Amniotic stem cell (primary cell): Measurements from ENCODE around the gene DAB2IP.
"Not testable (repeated sequence)": the region's sequence is repeated elsewhere in the genome, so short reads cannot be mapped to it uniquely, and the experiment has no call there.

Experiments
- DNase-seq: peaks from one replicate; lab custom pipeline; 2025; lab: John Stamatoyannopoulos, UW

Gene DAB2IP

GRCh38 chr9:121727295-121728020, 76.0 kb downstream of the DAB2IP start:
- no peak for DNase-seq

- no peak for DNase-seq
These were observed 77.5 kb downstream of the DAB2IP start for GRCh38 chr9:121728916-121729315.

GRCh38 chr9:121729769-121730562, 78.5 kb downstream of the DAB2IP start:
- no peak for DNase-seq

GRCh38 chr9:121731090-121731489, 79.7 kb downstream of the DAB2IP start:
- no peak for DNase-seq

- DNase-seq = no peak
These were observed 80.5 kb downstream of the DAB2IP start for GRCh38 chr9:121731919-121732318.

GRCh38 chr9:121732389-121732788, 81.0 kb downstream of the DAB2IP start:
- DNase-seq = no peak

GRCh38 chr9:121732886-121733285, 81.5 kb downstream of the DAB2IP start:
- no peak for DNase-seq

GRCh38 chr9:121734465-121734864, 83.0 kb downstream of the DAB2IP start:
- no peak for DNase-seq

GRCh38 chr9:121735065-121735792, 83.8 kb downstream of the DAB2IP start:
- no peak for DNase-seq

- DNase-seq = no peak
These were observed 84.6 kb downstream of the DAB2IP start for GRCh38 chr9:121735793-121736770.

GRCh38 chr9:121736934-121737462, 85.6 kb downstream of the DAB2IP start:
- DNase-seq = no peak

GRCh38 chr9:121737481-121737931, 86.1 kb downstream of the DAB2IP start:
- DNase-seq = no peak

- no peak for DNase-seq
These were observed 87.0 kb downstream of the DAB2IP start for GRCh38 chr9:121738411-121738810.

- no peak for DNase-seq
These were observed 87.5 kb downstream of the DAB2IP start for GRCh38 chr9:121738968-121739367.

GRCh38 chr9:121739971-121740370, 88.5 kb downstream of the DAB2IP start:
- DNase-seq = no peak

GRCh38 chr9:121741228-121741918, 89.9 kb downstream of the DAB2IP start:
- no peak for DNase-seq

- DNase-seq = not testable (repeated sequence)
These were observed 90.5 kb downstream of the DAB2IP start for GRCh38 chr9:121741919-121742283.

GRCh38 chr9:121742923-121743322, 91.5 kb downstream of the DAB2IP start:
- DNase-seq = no peak

- no peak for DNase-seq
These were observed 92.1 kb downstream of the DAB2IP start for GRCh38 chr9:121743441-121744001.

- DNase-seq = no peak
These were observed 92.7 kb downstream of the DAB2IP start for GRCh38 chr9:121744002-121744686.
